ENCODE measurements around the gene CACNA1D.

- TF ChIP-seq CTCF (IDR thresholded peaks at IDR 0.05; ENCODE audit: poor library complexity) (no peak), EZH2phosphoT487 (IDR thresholded peaks at IDR 0.05; ENCODE audit: low read depth, severe bottlenecking, unreplicated experiment) (no peak)
Observed at GRCh38 chr3:53530205-53530604, 35.8 kb downstream of the CACNA1D start.
